Neural progenitor cell (in vitro differentiated cells): Measurements from ENCODE around the gene KCNJ10. TPM values are rescaled to one million over a fixed set of nuclear protein-coding genes. Genes with fewer than 3 reads are reported as not detected.

Experiments
- DNase-seq: peaks from one replicate; pipeline ENCODE4 v3.0.0-alpha.2; 2016; ENCODE audit warnings: low spot score
- H2AFZ ChIP-seq: fragments of 200-600 bp; sonication (generic); replicated peaks from 2 replicates; pipeline ENCODE4 v1.6.1; 2016; ENCODE audit warnings: antibody characterized with exemption
- H3F3A ChIP-seq: fragments of 200-600 bp; sonication (generic); 2 replicates; pipeline ENCODE4 v1.6.1; 2016; ENCODE audit warnings: antibody characterized with exemption, low read depth
- H3K27ac ChIP-seq: fragments of 200-600 bp; sonication (generic); 2 replicates; pipeline ENCODE4 v1.5.1; 2016; ENCODE audit warnings: mild to moderate bottlenecking
- H3K27me3 ChIP-seq: fragments of 200-600 bp; sonication (generic); 2 replicates; pipeline ENCODE4 v1.6.1; 2016; ENCODE audit warnings: mild to moderate bottlenecking, moderate library complexity
- H3K36me3 ChIP-seq: fragments of 200-600 bp; sonication (generic); 2 replicates; pipeline ENCODE4 v1.5.1; 2016
- H3K4me1 ChIP-seq: fragments of 200-600 bp; sonication (generic); 2 replicates; pipeline ENCODE4 v1.6.1; 2016; ENCODE audit warnings: mixed run types
- H3K4me2 ChIP-seq: fragments of 200-600 bp; sonication (generic); 2 replicates; pipeline ENCODE4 v1.6.1; 2016
- H3K4me3 ChIP-seq: fragments of 200-600 bp; sonication (generic); 2 replicates; pipeline ENCODE4 v1.5.1; 2016
- H3K79me2 ChIP-seq: fragments of 200-600 bp; sonication (generic); 2 replicates; pipeline ENCODE4 v1.6.1; 2016; ENCODE audit warnings: low read depth
- H3K9ac ChIP-seq: fragments of 200-600 bp; sonication (generic); 2 replicates; pipeline ENCODE4 v1.6.1; 2016
- H3K9me3 ChIP-seq: fragments of 200-600 bp; sonication (generic); 2 replicates; pipeline ENCODE4 v1.5.1; 2016; ENCODE audit warnings: low read depth
- H4K20me1 ChIP-seq: fragments of 200-600 bp; sonication (generic); 2 replicates; pipeline ENCODE4 v1.6.1; 2016; ENCODE audit warnings: low read depth
- H3K27ac Mint-ChIP-seq: 3 replicates; pipeline ENCODE4 v1.8.0; 2021; ENCODE audit warnings: mixed read lengths
- H3K27me3 Mint-ChIP-seq: 2 replicates; pipeline ENCODE4 v1.8.0; 2022; ENCODE audit warnings: low read depth, mild to moderate bottlenecking, inconsistent platforms, moderate library complexity, mixed read lengths; ENCODE audit not compliant: insufficient read depth
- H3K36me3 Mint-ChIP-seq: 3 replicates; pipeline ENCODE4 v1.8.0; 2021; ENCODE audit warnings: mixed read lengths
- H3K4me1 Mint-ChIP-seq: 3 replicates; pipeline ENCODE4 v1.8.0; 2021; ENCODE audit warnings: mixed read lengths
- H3K4me3 Mint-ChIP-seq: 3 replicates; pipeline ENCODE4 v1.8.0; 2021; ENCODE audit warnings: mild to moderate bottlenecking, moderate library complexity, mixed read lengths
- H3K9me3 Mint-ChIP-seq: 3 replicates; pipeline ENCODE4 v1.8.0; 2020; ENCODE audit warnings: mixed read lengths
- CTCF ChIP-seq: fragments of 200-600 bp; sonication (generic); IDR thresholded peaks from 2 replicates; pipeline ENCODE4 v1.5.1; 2017; ENCODE audit warnings: antibody characterized with exemption, mild to moderate bottlenecking
- EZH2 ChIP-seq: fragments of 200-600 bp; sonication (generic); IDR thresholded peaks from 2 replicates; pipeline ENCODE4 v1.6.1; 2017; ENCODE audit warnings: antibody characterized with exemption, mild to moderate bottlenecking, moderate library complexity
- EZH2phosphoT487 ChIP-seq: fragments of 200-600 bp; sonication (generic); IDR thresholded peaks from 2 replicates; pipeline ENCODE4 v1.6.1; 2017; ENCODE audit warnings: antibody characterized with exemption
- total RNA-seq: library from RNA; depleted of rRNA; stranded (reverse); fragments of >200 nt; gene quantifications from 2 replicates; pipeline ENCODE4 v1.2.3, GENCODE V29; 2015; ENCODE audit warnings: low replicate concordance

The KCNJ10 gene
- total RNA-seq, 1 donor from 2014 or later, result not detected

GRCh38 chr1:160004001-160004400 lies 66.0 kb downstream of the KCNJ10 start:
- Histone ChIP-seq H3K9me3 (no peaks in the 10 kb centered on the region), H3F3A (peaks cover 6% of the 10 kb centered on the region), H3K79me2 (no peaks in the 10 kb centered on the region), H3K9ac (no peak overlapping the region), H3K4me2 (no peak overlapping the region), H4K20me1 (no peaks in the 10 kb centered on the region), H3K27ac (no peak overlapping the region), H3K4me1 (no peaks in the 10 kb centered on the region), H3K36me3 (no peaks in the 10 kb centered on the region), H3K4me3 (no peak overlapping the region), H2AFZ (no peak overlapping the region), H3K27me3 (peaks cover 4% of the 10 kb centered on the region)
- H3K9me3 Mint-ChIP-seq, result no peaks in the 10 kb centered on the region
- no peak overlapping the region for H3K4me3 Mint-ChIP-seq
- H3K4me1 Mint-ChIP-seq, result no peaks in the 10 kb centered on the region
- H3K27me3 Mint-ChIP-seq, result no peaks in the 10 kb centered on the region
- DNase-seq, result no peak
- no peaks in the 10 kb centered on the region for H3K36me3 Mint-ChIP-seq
- TF ChIP-seq CTCF (no peak), EZH2phosphoT487 (no peak), EZH2 (no peak)
- H3K27ac Mint-ChIP-seq, result no peak overlapping the region

- H3K9me3 ChIP-seq, result no peaks in the 10 kb centered on the region
- Mint-ChIP-seq H3K9me3 (no peaks in the 10 kb centered on the region), H3K27ac (no peak overlapping the region), H3K36me3 (no peaks in the 10 kb centered on the region), H3K4me1 (no peaks in the 10 kb centered on the region), H3K4me3 (no peak overlapping the region), H3K27me3 (peaks cover 3% of the 10 kb centered on the region)
- no peaks in the 10 kb centered on the region for H3K4me1 ChIP-seq
- H2AFZ ChIP-seq, result no peak overlapping the region
- H3K79me2 ChIP-seq, result no peaks in the 10 kb centered on the region
- TF ChIP-seq CTCF, result no peak
- no peak for TF ChIP-seq EZH2phosphoT487
- TF ChIP-seq EZH2, result no peak
- H3K4me2 ChIP-seq, result no peak overlapping the region
- no peak for DNase-seq
- no peaks in the 10 kb centered on the region for H3K36me3 ChIP-seq
- no peak overlapping the region for H3K4me3 ChIP-seq
- no peaks in the 10 kb centered on the region for H3F3A ChIP-seq
- no peaks in the 10 kb centered on the region for H4K20me1 ChIP-seq
- no peak overlapping the region for H3K27ac ChIP-seq
- no peak overlapping the region for H3K9ac ChIP-seq
- no peaks in the 10 kb centered on the region for H3K27me3 ChIP-seq
Measured at GRCh38 chr1:160001440-160001839, 68.5 kb downstream of the KCNJ10 start.

GRCh38 chr1:159999204-159999603 lies 70.8 kb downstream of the KCNJ10 start:
- Histone ChIP-seq H3K4me1 (no peaks in the 10 kb centered on the region), H3K4me3 (no peak overlapping the region), H3F3A (no peaks in the 10 kb centered on the region), H3K9ac (no peak overlapping the region), H3K27me3 (no peaks in the 10 kb centered on the region), H3K9me3 (no peaks in the 10 kb centered on the region), H4K20me1 (no peaks in the 10 kb centered on the region), H3K79me2 (no peaks in the 10 kb centered on the region), H2AFZ (no peak overlapping the region), H3K4me2 (no peak overlapping the region), H3K27ac (no peak overlapping the region), H3K36me3 (no peaks in the 10 kb centered on the region)
- TF ChIP-seq EZH2phosphoT487 (no peak), CTCF (no peak), EZH2 (no peak)
- Mint-ChIP-seq H3K36me3 (no peaks in the 10 kb centered on the region), H3K27me3 (peaks cover 3% of the 10 kb centered on the region), H3K4me1 (no peaks in the 10 kb centered on the region), H3K27ac (no peak overlapping the region), H3K9me3 (no peaks in the 10 kb centered on the region), H3K4me3 (no peak overlapping the region)
- DNase-seq, result no peak

- Histone ChIP-seq H3K79me2 (no peaks in the 10 kb centered on the region), H3K27ac (no peak overlapping the region), H3F3A (peaks cover 8% of the 10 kb centered on the region), H3K4me2 (no peak overlapping the region), H2AFZ (no peak overlapping the region), H3K9me3 (no peaks in the 10 kb centered on the region), H3K27me3 (no peaks in the 10 kb centered on the region), H3K4me3 (no peak overlapping the region), H4K20me1 (no peaks in the 10 kb centered on the region), H3K9ac (no peak overlapping the region), H3K4me1 (no peaks in the 10 kb centered on the region), H3K36me3 (no peaks in the 10 kb centered on the region)
- Mint-ChIP-seq H3K4me1 (no peaks in the 10 kb centered on the region), H3K9me3 (no peaks in the 10 kb centered on the region), H3K4me3 (no peak overlapping the region), H3K36me3 (no peaks in the 10 kb centered on the region), H3K27ac (no peak overlapping the region), H3K27me3 (peaks cover 3% of the 10 kb centered on the region)
- DNase-seq, result no peak
- TF ChIP-seq EZH2 (no peak), CTCF (no peak), EZH2phosphoT487 (no peak)
Measured at GRCh38 chr1:159996653-159997052, 73.3 kb downstream of the KCNJ10 start.
